Testis (tissue), 3 donors: ENCODE measurements around the gene SDHB. TPM values are rescaled to one million over a fixed set of nuclear protein-coding genes. Genes with fewer than 3 reads are reported as not detected.

Experiments used
- DNase-seq: peaks from one replicate; pipeline ENCODE4 v3.0.0-alpha.2; 2019
- H3K27ac ChIP-seq, 2 donors: fragments of 200-600 bp; sonication (generic); one replicate each; pipeline ENCODE4 v1.5.1; 2019
- H3K27me3 ChIP-seq: fragments of 200-600 bp; sonication (generic); one replicate; pipeline ENCODE4 v1.5.1; 2019
- H3K36me3 ChIP-seq: fragments of 200-600 bp; sonication (generic); one replicate; pipeline ENCODE4 v1.5.1; 2017; ENCODE audit warnings: low read depth; ENCODE audit errors: missing control alignments
- H3K4me1 ChIP-seq: fragments of 200-600 bp; sonication (generic); one replicate; pipeline ENCODE4 v1.5.1; 2019
- H3K4me3 ChIP-seq, 2 donors: fragments of 200-600 bp; sonication (generic); one replicate each; pipeline ENCODE4 v1.5.1; 2017 to 2019
- H3K9me3 ChIP-seq: fragments of 200-600 bp; sonication (generic); one replicate; pipeline ENCODE4 v1.5.1; 2017
- POLR2A ChIP-seq: fragments of 450-650 bp; IDR thresholded peaks from one replicate; pipeline ENCODE4 v1.6.1; 2017; ENCODE audit warnings: antibody characterized with exemption, mild to moderate bottlenecking, moderate library complexity
- WGBS, 2 donors: methylation state at CpG; one replicate each; pipeline ENCODE4 v1.1.5; 2018; 5-methylcytosine and 5-hydroxymethylcytosine counted together
- intact Hi-C: fragments of 100-400 bp; cut with DNase I; formaldehyde crosslinking; loops from one replicate; pipeline ENCODE4 v1.15.1; 2023; ENCODE audit warnings: low total_unique reads
- polyA plus RNA-seq: library from polyadenylated mRNA; stranded (reverse); fragments of 350-450 nt; fragmentation: Illumina TruSeq; extraction: RNeasy Lipid Tissue Mini Kit (QIAGEN cat#74804); gene quantifications from one replicate; pipeline ENCODE4 v1.2.3, GENCODE V29; 2014; ENCODE audit warnings: low read depth, low replicate concordance; ENCODE audit not compliant: insufficient read depth
- total RNA-seq, 2 donors: library from RNA; depleted of rRNA; stranded (reverse); fragments of >200 nt; gene quantifications; one replicate each; pipeline ENCODE4 v1.2.3, GENCODE V29; 2016
- TF ChIP-seq, protein P1 (sequence below), 3 experiments: fragments of 450-650 bp in 2 of 3; fragments of 200-600 bp in 1 of 3; sonication (generic) in 1 of 3; IDR thresholded peaks; one replicate each; pipeline ENCODE4 v1.5.1; 2016 to 2019; ENCODE audit warnings: antibody characterized with exemption in 3 of 3, mild to moderate bottlenecking in 2 of 3, moderate library complexity in 1 of 3

The SDHB gene
- total and polyA plus RNA-seq, 3 donors from 2014 or later, result 96.1 to 160 (median 107) TPM

DNA sequence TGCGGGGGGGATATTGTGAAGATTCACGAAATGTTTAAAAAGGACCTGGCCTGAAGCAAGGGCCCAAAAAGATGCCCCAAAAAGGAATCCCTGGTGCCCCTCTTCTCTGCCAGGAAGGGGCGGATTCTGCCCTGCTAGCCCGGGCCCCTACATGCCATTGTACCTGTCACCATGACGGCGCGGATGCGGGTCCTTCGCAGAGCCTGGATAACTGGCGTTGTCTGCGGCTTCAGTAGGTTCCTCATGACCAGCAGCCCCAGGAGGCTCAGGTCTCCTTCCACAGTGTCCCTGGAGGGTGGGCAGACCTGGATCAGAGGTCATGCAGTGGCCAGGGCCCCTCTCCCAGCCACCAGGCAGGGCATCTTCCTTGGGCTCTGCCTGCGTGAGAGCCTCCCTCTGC, 62.3 kb downstream of the SDHB start:
- intact Hi-C loops, result no loop called here
- WGBS, 2 donors, result 95 to 98% methylated on average over 7 to 12 of the region's 12 CpGs
- H3K27me3 ChIP-seq, result no peaks in the 10 kb centered on the region
- no peak for TF ChIP-seq POLR2A
- TF ChIP-seq, protein P1, sequence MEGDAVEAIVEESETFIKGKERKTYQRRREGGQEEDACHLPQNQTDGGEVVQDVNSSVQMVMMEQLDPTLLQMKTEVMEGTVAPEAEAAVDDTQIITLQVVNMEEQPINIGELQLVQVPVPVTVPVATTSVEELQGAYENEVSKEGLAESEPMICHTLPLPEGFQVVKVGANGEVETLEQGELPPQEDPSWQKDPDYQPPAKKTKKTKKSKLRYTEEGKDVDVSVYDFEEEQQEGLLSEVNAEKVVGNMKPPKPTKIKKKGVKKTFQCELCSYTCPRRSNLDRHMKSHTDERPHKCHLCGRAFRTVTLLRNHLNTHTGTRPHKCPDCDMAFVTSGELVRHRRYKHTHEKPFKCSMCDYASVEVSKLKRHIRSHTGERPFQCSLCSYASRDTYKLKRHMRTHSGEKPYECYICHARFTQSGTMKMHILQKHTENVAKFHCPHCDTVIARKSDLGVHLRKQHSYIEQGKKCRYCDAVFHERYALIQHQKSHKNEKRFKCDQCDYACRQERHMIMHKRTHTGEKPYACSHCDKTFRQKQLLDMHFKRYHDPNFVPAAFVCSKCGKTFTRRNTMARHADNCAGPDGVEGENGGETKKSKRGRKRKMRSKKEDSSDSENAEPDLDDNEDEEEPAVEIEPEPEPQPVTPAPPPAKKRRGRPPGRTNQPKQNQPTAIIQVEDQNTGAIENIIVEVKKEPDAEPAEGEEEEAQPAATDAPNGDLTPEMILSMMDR (IDR thresholded peaks at IDR 0.05), result no peak
- H3K4me1 ChIP-seq, result no peaks in the 10 kb centered on the region
- DNase-seq, result no peak
- no peak overlapping the region for H3K27ac ChIP-seq
- no peaks in the 10 kb centered on the region for H3K36me3 ChIP-seq
- no peaks in the 10 kb centered on the region for H3K9me3 ChIP-seq
- H3K4me3 ChIP-seq, result no peak overlapping the region

DNA sequence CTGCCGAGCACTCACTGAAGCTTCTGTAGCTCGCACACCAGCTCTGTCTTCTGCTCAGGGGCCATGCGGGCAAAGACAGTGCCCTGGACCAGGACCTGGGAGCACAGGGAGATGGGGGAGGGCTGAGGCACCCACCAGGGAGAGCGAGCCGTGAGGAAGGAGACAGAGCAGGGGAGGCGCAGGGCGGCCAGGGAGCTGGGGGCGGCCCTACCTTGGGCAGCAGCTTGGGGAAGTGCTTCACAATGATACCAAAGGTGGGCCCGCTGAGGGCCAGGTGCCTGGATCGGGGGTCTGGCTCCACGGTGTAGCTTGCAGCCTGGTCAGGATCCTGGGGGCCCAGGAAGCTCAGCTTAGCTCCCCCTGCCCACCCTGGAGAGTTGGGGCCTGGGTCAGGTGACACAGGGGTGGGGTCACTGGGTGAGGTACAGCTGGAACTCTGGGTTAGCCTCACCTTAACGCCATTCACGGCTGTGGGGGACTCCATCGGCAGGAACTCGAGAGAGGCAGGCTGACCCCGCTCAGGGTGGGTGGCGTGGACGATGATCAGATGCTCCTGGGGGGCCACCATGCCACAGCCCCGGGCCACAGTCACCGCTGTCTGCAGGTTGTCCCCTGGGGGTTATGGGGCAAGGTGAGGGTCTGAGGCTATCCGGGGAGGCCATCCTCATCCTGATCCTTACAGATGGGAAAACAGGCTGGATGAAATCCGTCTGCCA, 64.0 kb downstream of the SDHB start:
- 93 to 95% methylated on average over 12 to 22 of the region's 22 CpGs for WGBS, 2 donors
- no peaks in the 10 kb centered on the region for H3K36me3 ChIP-seq
- TF ChIP-seq POLR2A, result no peak
- TF ChIP-seq, protein P1 (IDR thresholded peaks at IDR 0.05), result no peak
- H3K9me3 ChIP-seq, result no peaks in the 10 kb centered on the region
- H3K4me1 ChIP-seq, result no peaks in the 10 kb centered on the region
- H3K27ac ChIP-seq, result no peak overlapping the region
- no peaks in the 10 kb centered on the region for H3K27me3 ChIP-seq
- intact Hi-C loops, result no loop called here
- DNase-seq, result no peak
- H3K4me3 ChIP-seq, result no peak overlapping the region

DNA sequence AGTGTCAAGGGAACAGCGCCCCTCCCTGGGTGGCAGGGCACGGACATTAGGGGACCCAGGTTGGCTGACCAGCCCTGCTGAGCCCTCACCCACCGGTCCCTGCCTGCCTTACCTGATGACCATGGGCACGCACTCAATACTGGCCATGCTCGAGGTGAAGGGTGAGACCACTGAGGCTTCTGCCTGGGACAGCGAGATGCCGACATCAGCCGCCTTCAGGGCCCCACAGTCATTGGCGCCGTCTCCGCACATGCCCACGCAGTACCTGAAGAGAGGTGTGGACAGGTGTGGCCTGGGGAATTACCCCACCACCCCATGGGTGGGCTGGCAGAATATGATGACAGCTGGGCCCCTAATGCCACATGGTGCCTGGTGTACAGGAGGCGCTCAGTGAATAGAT, 65.6 kb downstream of the SDHB start:
- Histone ChIP-seq H3K27me3 (no peaks in the 10 kb centered on the region), H3K9me3 (no peaks in the 10 kb centered on the region), H3K4me3 (no peak overlapping the region), H3K27ac (no peak overlapping the region), H3K36me3 (no peaks in the 10 kb centered on the region), H3K4me1 (no peaks in the 10 kb centered on the region)
- intact Hi-C loops, result no loop called here
- no peak for TF ChIP-seq POLR2A
- TF ChIP-seq, protein P1 (IDR thresholded peaks at IDR 0.05), result no peak
- WGBS, 2 donors, result 91 to 93% methylated on average over 4 to 13 of the region's 13 CpGs
- DNase-seq, result no peak

GRCh38 chr1:16986962-16987361, 66.9 kb downstream of the SDHB start:
- no peaks in the 10 kb centered on the region for H3K36me3 ChIP-seq
- DNase-seq, result no peak
- WGBS, 2 donors, result 75 to 89% methylated on average over 11 to 16 of the region's 16 CpGs

More at GRCh38 chr1:16986962-16987361, 66.9 kb downstream of the SDHB start:
- Histone ChIP-seq H3K4me1 (no peaks in the 10 kb centered on the region), H3K9me3 (no peaks in the 10 kb centered on the region), H3K27me3 (no peaks in the 10 kb centered on the region), H3K27ac (no peak overlapping the region), H3K4me3 (no peak overlapping the region)
- no peak for TF ChIP-seq POLR2A
- TF ChIP-seq, protein P1 (IDR thresholded peaks at IDR 0.05), result no peak
- intact Hi-C loops, result no loop called here
